IPS DF 6.9 (cell line): Measurements from ENCODE around the gene PLCL2.

Source experiments
- DNase-seq: peaks from one replicate; pipeline ENCODE4 v3.0.0-alpha.2; 2013; ENCODE audit warnings: low read depth, low spot score
- H3K27ac ChIP-seq: one replicate; pipeline ENCODE4 v1.5.1; 2013; ENCODE audit warnings: low read length, control low read depth
- H3K27me3 ChIP-seq: 2 replicates; pipeline ENCODE4 v1.6.1; 2013; ENCODE audit warnings: mild to moderate bottlenecking, low read length; ENCODE audit not compliant: control insufficient read depth, insufficient read depth
- H3K36me3 ChIP-seq: 2 replicates; pipeline ENCODE4 v1.6.1; 2013; ENCODE audit warnings: low read length; ENCODE audit not compliant: control insufficient read depth, insufficient read depth
- H3K4me1 ChIP-seq: 2 replicates; pipeline ENCODE4 v1.6.1; 2013; ENCODE audit warnings: low read length; ENCODE audit not compliant: control insufficient read depth, insufficient read depth
- H3K4me3 ChIP-seq: 2 replicates; pipeline ENCODE4 v1.5.1; 2013; ENCODE audit warnings: mild to moderate bottlenecking, low read length
- H3K9me3 ChIP-seq: 2 replicates; pipeline ENCODE4 v1.6.1; 2013; ENCODE audit warnings: low read length, inconsistent platforms; ENCODE audit not compliant: control insufficient read depth, insufficient read depth
- WGBS: extraction: QIAGEN DNeasy Blood & Tissue Kit; methylation state at CpG from one replicate; pipeline ENCODE4 v1.1.7; 2013; ENCODE audit warnings: mixed read lengths, missing lambda C conversion rate; ENCODE audit not compliant: insufficient read length, insufficient coverage; 5-methylcytosine and 5-hydroxymethylcytosine counted together

PLCL2 gene

DNA sequence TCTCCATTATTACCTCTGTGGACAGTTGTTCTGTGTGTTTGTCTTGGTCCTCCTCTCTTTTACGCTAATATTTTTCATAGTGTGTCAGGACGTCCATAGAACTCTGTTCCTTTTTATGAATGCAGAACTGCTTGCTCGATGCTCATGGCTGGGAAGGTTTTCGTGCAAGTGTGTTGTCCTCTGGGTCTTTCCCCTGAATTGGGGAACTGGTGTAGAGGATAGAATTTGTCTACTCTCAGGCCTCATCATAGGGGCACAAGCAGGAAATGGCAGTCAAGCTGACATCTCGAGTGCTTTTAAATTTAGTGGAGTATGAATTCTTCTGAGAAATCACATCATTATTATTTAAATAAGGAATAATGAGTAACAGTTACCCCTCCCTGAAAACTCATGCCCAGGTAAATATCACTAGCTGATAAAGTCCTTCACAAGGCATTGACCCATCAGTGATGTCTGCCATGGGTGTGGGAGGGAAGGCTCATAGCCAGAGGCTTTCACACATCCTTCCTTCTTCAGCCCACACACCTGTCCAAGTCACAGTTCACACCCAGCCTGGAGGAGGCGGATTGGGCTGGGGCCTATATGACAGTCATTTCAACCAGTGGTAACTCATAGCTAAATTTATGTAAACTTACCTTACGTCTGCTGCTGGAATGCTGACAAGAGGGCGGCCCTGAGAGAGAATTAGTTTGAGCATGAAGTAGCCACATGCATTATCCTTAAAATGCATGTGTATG lies 226.1 kb downstream of the PLCL2 start:
- Histone ChIP-seq H3K4me3 (no peak overlapping the region), H3K36me3 (no peaks in the 10 kb centered on the region), H3K27ac (no peak overlapping the region), H3K27me3 (no peaks in the 10 kb centered on the region), H3K4me1 (no peaks in the 10 kb centered on the region), H3K9me3 (no peaks in the 10 kb centered on the region)
- no CpG with 5 or more reads among the region's 8 CpGs for WGBS
- DNase-seq = no peak

DNA sequence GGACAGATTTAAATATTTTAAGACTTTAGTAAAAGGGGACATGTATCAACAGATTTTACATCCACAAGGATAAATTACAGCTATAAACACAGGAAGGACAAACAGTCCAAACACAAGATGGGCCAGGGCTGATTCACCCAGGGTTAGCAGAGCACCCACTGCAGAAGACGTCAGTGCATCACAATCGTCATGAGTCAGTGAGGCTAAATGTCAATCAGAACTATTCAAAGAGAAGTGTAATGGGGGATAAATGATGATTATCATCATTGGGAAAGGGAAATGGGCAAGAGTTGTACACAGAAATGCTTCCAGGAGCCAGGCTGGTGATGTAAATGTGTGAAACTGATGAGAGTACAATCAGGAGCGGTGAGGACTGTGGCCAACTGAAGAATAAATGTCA lies 226.8 kb downstream of the PLCL2 start:
- no peak overlapping the region for H3K4me3 ChIP-seq
- WGBS = no CpG with 5 or more reads among the region's 3 CpGs
- H3K36me3 ChIP-seq = no peaks in the 10 kb centered on the region
- DNase-seq = no peak
- H3K27me3 ChIP-seq = no peaks in the 10 kb centered on the region
- no peak overlapping the region for H3K27ac ChIP-seq
- H3K9me3 ChIP-seq = no peaks in the 10 kb centered on the region
- no peaks in the 10 kb centered on the region for H3K4me1 ChIP-seq

- Histone ChIP-seq H3K9me3 (no peaks in the 10 kb centered on the region), H3K36me3 (no peaks in the 10 kb centered on the region), H3K4me1 (no peaks in the 10 kb centered on the region), H3K27ac (no peak overlapping the region), H3K4me3 (no peak overlapping the region), H3K27me3 (no peaks in the 10 kb centered on the region)
- DNase-seq = no peak
- WGBS = no CpG with 5 or more reads among the region's 3 CpGs
Observed at GRCh38 chr3:17115186-17115585, 230.4 kb downstream of the PLCL2 start.

GRCh38 chr3:17116007-17116600 lies 231.3 kb downstream of the PLCL2 start:
- no peak overlapping the region for H3K27ac ChIP-seq
- no peaks in the 10 kb centered on the region for H3K36me3 ChIP-seq
- H3K4me1 ChIP-seq = no peaks in the 10 kb centered on the region
- WGBS = no CpG with 5 or more reads among the region's 8 CpGs
- no peak overlapping the region for H3K4me3 ChIP-seq
- DNase-seq = no peak
- no peaks in the 10 kb centered on the region for H3K9me3 ChIP-seq
- no peaks in the 10 kb centered on the region for H3K27me3 ChIP-seq

GRCh38 chr3:17118771-17119170 lies 234.0 kb downstream of the PLCL2 start:
- Histone ChIP-seq H3K27me3 (no peaks in the 10 kb centered on the region), H3K36me3 (no peaks in the 10 kb centered on the region), H3K27ac (no peak overlapping the region), H3K9me3 (no peaks in the 10 kb centered on the region), H3K4me1 (no peaks in the 10 kb centered on the region), H3K4me3 (no peak overlapping the region)
- no peak for DNase-seq
- no CpG with 5 or more reads among the region's 6 CpGs for WGBS

DNA sequence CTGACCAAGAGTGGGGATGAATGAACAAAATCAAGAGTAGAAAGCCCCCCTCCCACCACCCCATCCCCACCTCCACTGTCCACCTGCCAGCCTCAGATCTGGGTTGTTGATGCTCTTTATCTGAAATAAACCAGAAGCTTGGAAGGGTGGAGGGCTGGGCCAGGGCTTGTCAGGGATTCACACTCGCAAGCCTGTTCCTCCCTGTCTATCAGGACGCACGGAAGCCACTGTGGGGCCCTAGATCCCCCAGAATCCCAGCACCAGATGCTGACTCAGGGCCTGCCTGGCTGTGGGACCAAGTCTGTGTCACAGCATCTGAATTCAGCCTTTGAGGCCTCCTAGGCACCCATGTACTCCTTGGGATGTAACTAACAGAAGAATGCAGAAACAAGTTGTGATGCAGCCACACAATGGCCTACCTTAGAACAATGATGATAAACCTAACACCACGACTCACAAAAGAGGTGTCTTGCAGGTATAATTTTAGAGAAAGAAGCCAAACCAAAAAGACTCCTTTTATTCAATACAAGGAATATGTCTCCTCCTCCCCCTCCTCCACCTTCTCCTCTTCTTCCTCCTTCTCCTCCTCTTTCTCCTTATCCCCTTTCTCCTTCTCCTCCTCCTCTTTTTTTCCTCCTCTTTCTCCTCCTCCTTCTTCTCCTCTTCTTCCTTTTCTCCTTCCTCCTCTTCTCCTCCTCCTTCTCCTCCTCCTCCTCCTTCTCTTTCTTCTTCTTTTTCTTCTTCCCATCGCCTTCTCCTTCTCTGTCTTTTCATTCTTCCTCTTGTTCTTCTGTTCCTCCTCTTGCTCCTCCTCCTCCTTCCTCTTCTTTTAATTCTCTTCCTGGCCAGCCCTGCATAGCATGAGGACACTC lies 234.7 kb downstream of the PLCL2 start:
- H3K4me1 ChIP-seq = no peaks in the 10 kb centered on the region

GRCh38 chr3:17120115-17120514 lies 235.4 kb downstream of the PLCL2 start:
- WGBS = no CpG with 5 or more reads among the region's 4 CpGs
- Histone ChIP-seq H3K4me3 (no peak overlapping the region), H3K27ac (no peak overlapping the region), H3K36me3 (no peaks in the 10 kb centered on the region), H3K4me1 (no peaks in the 10 kb centered on the region), H3K9me3 (no peaks in the 10 kb centered on the region), H3K27me3 (no peaks in the 10 kb centered on the region)
- DNase-seq = no peak

More for the DNA sequence above, 234.7 kb downstream of the PLCL2 start:
- H3K4me3 ChIP-seq = no peak overlapping the region
- H3K36me3 ChIP-seq = no peaks in the 10 kb centered on the region
- H3K9me3 ChIP-seq = no peaks in the 10 kb centered on the region
- H3K27me3 ChIP-seq = no peaks in the 10 kb centered on the region
- DNase-seq = no peak
- WGBS = no CpG with 5 or more reads among the region's 5 CpGs
- no peak overlapping the region for H3K27ac ChIP-seq

GRCh38 chr3:17121336-17121735 lies 236.6 kb downstream of the PLCL2 start:
- no peak overlapping the region for H3K27ac ChIP-seq
- H3K4me1 ChIP-seq = no peaks in the 10 kb centered on the region
- H3K9me3 ChIP-seq = no peaks in the 10 kb centered on the region
- H3K27me3 ChIP-seq = no peaks in the 10 kb centered on the region
- no peak overlapping the region for H3K4me3 ChIP-seq
- no peaks in the 10 kb centered on the region for H3K36me3 ChIP-seq
- WGBS = no CpG with 5 or more reads among the region's 2 CpGs
- no peak for DNase-seq

DNA sequence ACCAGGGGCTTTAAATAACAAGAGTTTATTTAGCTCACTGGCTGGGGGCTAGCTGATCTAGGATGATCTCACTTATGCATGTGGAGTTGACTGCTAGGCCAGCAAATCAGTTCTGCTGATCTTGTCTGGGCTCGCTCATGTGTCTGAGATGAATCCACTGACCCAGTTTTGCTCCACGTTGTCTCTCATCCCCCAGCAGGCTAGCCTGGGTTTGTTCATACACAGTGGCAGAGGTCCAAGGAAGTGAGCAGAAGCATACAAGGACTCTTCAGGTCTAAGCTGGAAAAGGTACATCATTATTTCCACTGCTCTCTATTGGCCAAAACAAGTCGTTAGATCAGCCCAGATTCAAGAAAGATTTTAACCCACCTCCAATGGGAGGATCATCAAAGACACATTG lies 238.0 kb downstream of the PLCL2 start:
- WGBS = no CpG with 5 or more reads among the region's 3 CpGs

GRCh38 chr3:17125738-17126442 lies 241.1 kb downstream of the PLCL2 start:
- no peaks in the 10 kb centered on the region for H3K36me3 ChIP-seq
- no peaks in the 10 kb centered on the region for H3K27me3 ChIP-seq
- no peak for DNase-seq
- WGBS = no CpG with 5 or more reads among the region's 2 CpGs
- no peaks in the 10 kb centered on the region for H3K9me3 ChIP-seq
- H3K4me1 ChIP-seq = no peaks in the 10 kb centered on the region
- H3K4me3 ChIP-seq = no peak overlapping the region
- no peak overlapping the region for H3K27ac ChIP-seq

More for the DNA sequence above, 238.0 kb downstream of the PLCL2 start:
- DNase-seq = no peak
- Histone ChIP-seq H3K4me3 (no peak overlapping the region), H3K36me3 (no peaks in the 10 kb centered on the region), H3K4me1 (no peaks in the 10 kb centered on the region), H3K9me3 (no peaks in the 10 kb centered on the region), H3K27me3 (no peaks in the 10 kb centered on the region), H3K27ac (no peak overlapping the region)
